Esophagus muscularis mucosa (tissue), 4 donors: ENCODE results near the gene FYB1. TPM values are rescaled to one million over a fixed set of nuclear protein-coding genes. Genes with fewer than 3 reads are reported as not detected.

Experiments used
- DNase-seq: peaks from one replicate; pipeline ENCODE4 v3.0.0-alpha.2; 2017; ENCODE audit errors: extremely low spot score
- H3K27ac ChIP-seq, 4 donors: fragments of 200-600 bp; sonication (generic); replicated peaks in 1 of 4; 1 replicate in 3 of 4; 2 replicates in 1 of 4; pipeline ENCODE4 v1.5.1; 2016 to 2019; ENCODE audit warnings: mild to moderate bottlenecking in 1 of 4
- H3K27me3 ChIP-seq, 4 donors: fragments of 200-600 bp; sonication (generic); one replicate each; pipeline versions ENCODE4 v1.5.1 to v1.6.0; 2016 to 2019
- H3K36me3 ChIP-seq, 4 donors: fragments of 200-600 bp; sonication (generic); one replicate each; pipeline ENCODE4 v1.5.1; 2016 to 2019
- H3K4me1 ChIP-seq, 4 donors: fragments of 200-600 bp; sonication (generic); one replicate each; pipeline ENCODE4 v1.5.1; 2016 to 2019
- H3K4me3 ChIP-seq, 4 donors: fragments of 200-600 bp; sonication (generic); 1 replicate in 2 of 4; 2 replicates in 2 of 4; pipeline ENCODE4 v1.5.1; 2016 to 2019; ENCODE audit warnings: mild to moderate bottlenecking in 4 of 4, moderate library complexity in 1 of 4
- H3K9me3 ChIP-seq, 4 donors: fragments of 200-600 bp; sonication (generic); 1 replicate in 3 of 4; 2 replicates in 1 of 4; pipeline ENCODE4 v1.5.1; 2016 to 2019
- EP300 ChIP-seq: sonication (generic); formaldehyde crosslinking; IDR thresholded peaks from one replicate; pipeline ENCODE4 v1.6.1; 2017; ENCODE audit warnings: antibody characterized with exemption
- POLR2A ChIP-seq: fragments of 450-650 bp; IDR thresholded peaks from one replicate; pipeline ENCODE4 v1.6.1; 2017; ENCODE audit warnings: antibody characterized with exemption, moderate library complexity, mild to moderate bottlenecking, low read depth
- POLR2AphosphoS5 ChIP-seq, 2 donors: sonication (generic); formaldehyde crosslinking; IDR thresholded peaks; one replicate each; pipeline ENCODE4 v1.6.1; 2017; ENCODE audit warnings: antibody characterized with exemption in 2 of 2
- WGBS: methylation state at CpG from one replicate; pipeline ENCODE4 v1.1.5; 2018; 5-methylcytosine and 5-hydroxymethylcytosine counted together
- intact Hi-C: fragments of 100-400 bp; cut with DNase I; formaldehyde crosslinking; loops from one replicate; pipeline ENCODE4 v1.15.1; 2023
- total RNA-seq, 4 donors: library from RNA; depleted of rRNA; stranded (reverse); fragments of >200 nt; gene quantifications; one replicate each; pipeline versions ENCODE4 v1.1.0 to v1.2.1, GENCODE V29; 2016
- TF ChIP-seq, protein P1 (sequence below), 3 experiments: fragments of 200-600 bp in 2 of 3; fragments of 450-650 bp in 1 of 3; sonication (generic) in 2 of 3; IDR thresholded peaks; one replicate each; pipeline ENCODE4 v1.5.1; 2017 to 2019; ENCODE audit warnings: antibody characterized with exemption in 3 of 3, mild to moderate bottlenecking in 2 of 3, moderate library complexity in 1 of 3

FYB1 gene
- total RNA-seq, 4 donors from 2014 or later = 3.2 to 12.9 (median 3.9) TPM

DNA sequence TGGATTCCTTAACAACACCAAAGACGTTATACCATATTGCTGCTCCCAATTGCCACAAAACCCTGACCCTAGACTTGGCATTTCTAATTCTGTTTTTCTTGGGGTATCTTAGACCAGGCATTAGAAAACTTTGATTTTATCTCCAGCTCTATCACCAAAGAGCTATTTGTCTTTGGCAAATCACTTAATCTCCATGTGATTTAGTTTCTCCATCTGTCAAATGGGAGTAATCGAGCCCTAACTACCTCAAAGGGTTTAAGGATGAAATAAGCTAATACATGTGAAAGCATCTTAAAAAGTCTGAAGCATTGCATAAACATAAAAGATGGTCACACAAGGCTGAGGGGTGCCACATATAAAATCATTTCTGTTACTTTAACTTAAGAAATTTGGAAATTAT is 60.6 kb downstream of the FYB1 start:
- Histone ChIP-seq H3K27me3 (no peaks in the 10 kb centered on the region), H3K36me3 (no peaks in the 10 kb centered on the region), H3K4me3 (no peak overlapping the region), H3K9me3 (no peaks in the 10 kb centered on the region), H3K27ac (no peak overlapping the region), H3K4me1 (no peaks in the 10 kb centered on the region)
- intact Hi-C loops = no loop called here
- TF ChIP-seq POLR2AphosphoS5 (IDR thresholded peaks at IDR 0.05) = no peak
- TF ChIP-seq, protein P1, sequence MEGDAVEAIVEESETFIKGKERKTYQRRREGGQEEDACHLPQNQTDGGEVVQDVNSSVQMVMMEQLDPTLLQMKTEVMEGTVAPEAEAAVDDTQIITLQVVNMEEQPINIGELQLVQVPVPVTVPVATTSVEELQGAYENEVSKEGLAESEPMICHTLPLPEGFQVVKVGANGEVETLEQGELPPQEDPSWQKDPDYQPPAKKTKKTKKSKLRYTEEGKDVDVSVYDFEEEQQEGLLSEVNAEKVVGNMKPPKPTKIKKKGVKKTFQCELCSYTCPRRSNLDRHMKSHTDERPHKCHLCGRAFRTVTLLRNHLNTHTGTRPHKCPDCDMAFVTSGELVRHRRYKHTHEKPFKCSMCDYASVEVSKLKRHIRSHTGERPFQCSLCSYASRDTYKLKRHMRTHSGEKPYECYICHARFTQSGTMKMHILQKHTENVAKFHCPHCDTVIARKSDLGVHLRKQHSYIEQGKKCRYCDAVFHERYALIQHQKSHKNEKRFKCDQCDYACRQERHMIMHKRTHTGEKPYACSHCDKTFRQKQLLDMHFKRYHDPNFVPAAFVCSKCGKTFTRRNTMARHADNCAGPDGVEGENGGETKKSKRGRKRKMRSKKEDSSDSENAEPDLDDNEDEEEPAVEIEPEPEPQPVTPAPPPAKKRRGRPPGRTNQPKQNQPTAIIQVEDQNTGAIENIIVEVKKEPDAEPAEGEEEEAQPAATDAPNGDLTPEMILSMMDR (IDR thresholded peaks at IDR 0.05) = no peak
- no peak for TF ChIP-seq EP300
- no peak for TF ChIP-seq POLR2A
- DNase-seq = no peak
- WGBS = 97% methylated on average over 2 of the region's 2 CpGs

- Histone ChIP-seq H3K4me3 (no peak overlapping the region), H3K9me3 (no peaks in the 10 kb centered on the region), H3K4me1 (no peaks in the 10 kb centered on the region), H3K36me3 (no peaks in the 10 kb centered on the region), H3K27me3 (no peaks in the 10 kb centered on the region), H3K27ac (no peak overlapping the region)
- TF ChIP-seq EP300 (no peak), POLR2A (no peak), POLR2AphosphoS5 (IDR thresholded peaks at IDR 0.05) (no peak)
- TF ChIP-seq, protein P1 (IDR thresholded peaks at IDR 0.05) = no peak
- intact Hi-C loops = no loop called here
- no peak for DNase-seq
- WGBS = 74% methylated on average over 4 of the region's 4 CpGs
Measured at GRCh38 chr5:39158127-39158593, 61.2 kb downstream of the FYB1 start.

GRCh38 chr5:39157701-39158100 is 61.7 kb downstream of the FYB1 start:
- H3K4me1 ChIP-seq = no peaks in the 10 kb centered on the region
- intact Hi-C loops = no loop called here
- no peaks in the 10 kb centered on the region for H3K27me3 ChIP-seq
- no peaks in the 10 kb centered on the region for H3K36me3 ChIP-seq
- H3K4me3 ChIP-seq = no peak overlapping the region
- H3K27ac ChIP-seq = no peak overlapping the region
- H3K9me3 ChIP-seq = no peaks in the 10 kb centered on the region
- TF ChIP-seq EP300 (no peak), POLR2A (no peak), POLR2AphosphoS5 (IDR thresholded peaks at IDR 0.05) (no peak)
- TF ChIP-seq, protein P1 (IDR thresholded peaks at IDR 0.05) = no peak
- no peak for DNase-seq

DNA sequence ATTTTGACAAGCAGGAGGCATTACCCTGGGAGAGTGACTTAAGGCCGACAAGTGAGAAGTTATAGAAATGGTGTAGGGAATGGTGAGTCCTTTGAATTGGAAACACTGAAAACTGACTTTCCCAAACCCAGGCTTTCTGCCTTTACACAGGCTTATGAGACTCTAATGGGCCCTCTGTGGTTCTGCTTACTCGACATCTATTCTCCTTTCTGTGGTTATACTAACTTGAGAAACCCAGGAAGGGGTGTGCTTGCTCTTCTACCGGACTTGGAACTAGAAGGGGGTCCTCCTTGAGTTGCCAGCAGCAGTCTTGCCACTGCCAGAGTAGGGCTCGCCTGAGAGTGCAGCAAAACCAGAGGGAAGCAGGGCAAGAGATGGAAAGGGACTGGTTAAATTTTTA is 63.3 kb downstream of the FYB1 start:
- H3K36me3 ChIP-seq = no peaks in the 10 kb centered on the region

More for the DNA sequence above, 63.3 kb downstream of the FYB1 start:
- no peaks in the 10 kb centered on the region for H3K27me3 ChIP-seq
- H3K4me3 ChIP-seq = no peak overlapping the region
- 68% methylated on average over 4 of the region's 4 CpGs for WGBS
- no peaks in the 10 kb centered on the region for H3K4me1 ChIP-seq
- TF ChIP-seq EP300 (no peak), POLR2AphosphoS5 (IDR thresholded peaks at IDR 0.05) (no peak), POLR2A (no peak)
- TF ChIP-seq, protein P1 (IDR thresholded peaks at IDR 0.05) = no peak
- intact Hi-C loops = no loop called here
- no peaks in the 10 kb centered on the region for H3K9me3 ChIP-seq
- DNase-seq = no peak
- H3K27ac ChIP-seq = no peak overlapping the region
